Measurements from ENCODE around the gene HIPK1.
"Not testable (repeated sequence)": the region's sequence is repeated elsewhere in the genome, so short reads cannot be mapped to it uniquely, and the experiment has no call there.

The HIPK1 gene

DNA sequence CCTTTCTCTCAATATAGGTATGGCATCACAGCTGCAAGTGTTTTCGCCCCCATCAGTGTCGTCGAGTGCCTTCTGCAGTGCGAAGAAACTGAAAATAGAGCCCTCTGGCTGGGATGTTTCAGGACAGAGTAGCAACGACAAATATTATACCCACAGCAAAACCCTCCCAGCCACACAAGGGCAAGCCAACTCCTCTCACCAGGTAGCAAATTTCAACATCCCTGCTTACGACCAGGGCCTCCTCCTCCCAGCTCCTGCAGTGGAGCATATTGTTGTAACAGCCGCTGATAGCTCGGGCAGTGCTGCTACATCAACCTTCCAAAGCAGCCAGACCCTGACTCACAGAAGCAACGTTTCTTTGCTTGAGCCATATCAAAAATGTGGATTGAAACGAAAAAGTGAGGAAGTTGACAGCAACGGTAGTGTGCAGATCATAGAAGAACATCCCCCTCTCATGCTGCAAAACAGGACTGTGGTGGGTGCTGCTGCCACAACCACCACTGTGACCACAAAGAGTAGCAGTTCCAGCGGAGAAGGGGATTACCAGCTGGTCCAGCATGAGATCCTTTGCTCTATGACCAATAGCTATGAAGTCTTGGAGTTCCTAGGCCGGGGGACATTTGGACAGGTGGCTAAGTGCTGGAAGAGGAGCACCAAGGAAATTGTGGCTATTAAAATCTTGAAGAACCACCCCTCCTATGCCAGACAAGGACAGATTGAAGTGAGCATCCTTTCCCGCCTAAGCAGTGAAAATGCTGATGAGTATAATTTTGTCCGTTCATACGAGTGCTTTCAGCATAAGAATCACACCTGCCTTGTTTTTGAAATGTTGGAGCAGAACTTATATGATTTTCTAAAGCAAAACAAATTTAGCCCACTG lies 11.5 kb downstream of the HIPK1 start:
- in situ Hi-C loops (cut with HindIII; ENCODE audit: low pct_ligation_motif_present, low pct_unique_long_range_greater_than_20kb, low sequenced_read_pairs), result no loop called here

GRCh38 chr1:113941245-113941559 lies 12.1 kb downstream of the HIPK1 start:
- DNase-seq, result no peak
- in situ Hi-C loops (cut with HindIII; ENCODE audit: low pct_ligation_motif_present, low pct_unique_long_range_greater_than_20kb, low sequenced_read_pairs), result no loop called here

More for the DNA sequence above, 11.5 kb downstream of the HIPK1 start:
- DNase-seq, result no peak

- DNase-seq, result no peak
- in situ Hi-C loops (cut with HindIII; ENCODE audit: low pct_ligation_motif_present, low pct_unique_long_range_greater_than_20kb, low sequenced_read_pairs), result no loop called here
Measured at GRCh38 chr1:113942527-113942926, 13.4 kb downstream of the HIPK1 start.

GRCh38 chr1:113943028-113943811 lies 14.1 kb downstream of the HIPK1 start:
- in situ Hi-C loops (cut with HindIII; ENCODE audit: low pct_ligation_motif_present, low pct_unique_long_range_greater_than_20kb, low sequenced_read_pairs), result no loop called here
- no peak for DNase-seq

- DNase-seq, result no peak
- in situ Hi-C loops (cut with HindIII; ENCODE audit: low pct_ligation_motif_present, low pct_unique_long_range_greater_than_20kb, low sequenced_read_pairs), result no loop called here
Measured at GRCh38 chr1:113945329-113945728, 16.2 kb downstream of the HIPK1 start.

DNA sequence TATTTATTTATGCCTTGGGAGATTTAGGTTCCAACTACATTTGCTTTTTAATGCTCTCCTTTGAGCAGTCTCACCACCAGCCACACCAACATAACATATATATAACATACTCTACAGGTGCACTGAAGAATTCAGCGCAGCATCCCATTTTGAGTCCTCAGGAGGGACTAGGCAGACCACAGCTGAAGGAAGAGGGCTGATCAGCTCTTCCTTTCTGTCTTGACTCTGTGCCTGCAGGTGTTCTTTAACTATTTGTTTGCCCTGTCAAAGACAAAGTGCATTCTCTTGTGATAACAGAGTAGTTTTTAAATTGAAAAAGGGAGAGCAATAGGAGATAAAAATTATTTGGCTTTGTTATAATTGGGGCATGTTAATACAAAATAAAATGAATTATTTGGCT lies 17.0 kb downstream of the HIPK1 start:
- in situ Hi-C loops (cut with HindIII; ENCODE audit: low pct_ligation_motif_present, low pct_unique_long_range_greater_than_20kb, low sequenced_read_pairs), result no loop called here
- no peak for DNase-seq

GRCh38 chr1:113946678-113947387 lies 17.7 kb downstream of the HIPK1 start:
- in situ Hi-C loops (cut with HindIII; ENCODE audit: low pct_ligation_motif_present, low pct_unique_long_range_greater_than_20kb, low sequenced_read_pairs), result no loop called here

GRCh38 chr1:113947388-113948107 lies 18.4 kb downstream of the HIPK1 start:
- in situ Hi-C loops (cut with HindIII; ENCODE audit: low pct_ligation_motif_present, low pct_unique_long_range_greater_than_20kb, low sequenced_read_pairs), result no loop called here
- no peak for DNase-seq

More at GRCh38 chr1:113946678-113947387, 17.7 kb downstream of the HIPK1 start:
- DNase-seq, result no peak

- in situ Hi-C loops (cut with HindIII; ENCODE audit: low pct_ligation_motif_present, low pct_unique_long_range_greater_than_20kb, low sequenced_read_pairs), result not testable (repeated sequence)
Measured at GRCh38 chr1:113948151-113948550, 19.0 kb downstream of the HIPK1 start.

DNA sequence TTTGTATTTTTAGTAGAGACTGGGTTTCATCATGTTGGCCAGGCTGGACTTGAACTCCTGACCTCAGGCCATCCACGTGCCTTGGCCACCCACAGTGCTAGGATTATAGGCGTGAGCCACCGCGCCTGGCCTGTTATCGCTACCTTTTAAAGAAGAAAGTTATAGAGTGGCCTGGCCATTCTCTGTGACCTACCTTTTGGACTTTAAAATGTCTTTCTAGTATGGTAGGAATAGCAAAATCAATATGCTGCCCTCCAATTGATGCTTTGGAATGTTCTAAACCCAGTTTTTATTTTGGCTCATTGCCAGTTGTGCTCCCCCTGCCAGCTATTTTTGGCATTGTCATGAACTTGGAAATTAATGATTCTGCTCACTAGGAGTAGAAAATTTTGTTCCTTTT lies 19.9 kb downstream of the HIPK1 start:
- in situ Hi-C loops (cut with HindIII; ENCODE audit: low pct_ligation_motif_present, low pct_unique_long_range_greater_than_20kb, low sequenced_read_pairs), result no loop called here
- peak; percentile 7 for DNase-seq

More at GRCh38 chr1:113948151-113948550, 19.0 kb downstream of the HIPK1 start:
- DNase-seq, result not testable (repeated sequence)

- in situ Hi-C loops (cut with HindIII; ENCODE audit: low pct_ligation_motif_present, low pct_unique_long_range_greater_than_20kb, low sequenced_read_pairs), result no loop called here
- no peak for DNase-seq
Measured at GRCh38 chr1:113950908-113951307, 21.8 kb downstream of the HIPK1 start.

GRCh38 chr1:113951719-113952118 lies 22.6 kb downstream of the HIPK1 start:
- in situ Hi-C loops (cut with HindIII; ENCODE audit: low pct_ligation_motif_present, low pct_unique_long_range_greater_than_20kb, low sequenced_read_pairs), result no loop called here
- DNase-seq, result no peak

DNA sequence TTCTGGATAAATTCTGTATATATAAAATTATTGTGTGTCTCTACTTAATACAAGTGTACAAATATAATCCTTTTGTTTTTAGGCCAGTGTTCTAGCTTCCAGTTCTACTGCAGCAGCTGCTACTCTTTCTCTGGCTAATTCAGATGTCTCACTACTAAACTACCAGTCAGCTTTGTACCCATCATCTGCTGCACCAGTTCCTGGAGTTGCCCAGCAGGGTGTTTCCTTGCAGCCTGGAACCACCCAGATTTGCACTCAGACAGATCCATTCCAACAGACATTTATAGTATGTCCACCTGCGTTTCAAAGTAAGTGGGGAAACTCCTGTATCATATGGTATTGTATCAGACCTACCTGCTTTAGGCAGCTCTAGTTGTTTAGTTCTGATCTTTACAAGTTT lies 28.9 kb downstream of the HIPK1 start:
- in situ Hi-C loops (cut with HindIII; ENCODE audit: low pct_ligation_motif_present, low pct_unique_long_range_greater_than_20kb, low sequenced_read_pairs), result no loop called here
- DNase-seq, result no peak

DNA sequence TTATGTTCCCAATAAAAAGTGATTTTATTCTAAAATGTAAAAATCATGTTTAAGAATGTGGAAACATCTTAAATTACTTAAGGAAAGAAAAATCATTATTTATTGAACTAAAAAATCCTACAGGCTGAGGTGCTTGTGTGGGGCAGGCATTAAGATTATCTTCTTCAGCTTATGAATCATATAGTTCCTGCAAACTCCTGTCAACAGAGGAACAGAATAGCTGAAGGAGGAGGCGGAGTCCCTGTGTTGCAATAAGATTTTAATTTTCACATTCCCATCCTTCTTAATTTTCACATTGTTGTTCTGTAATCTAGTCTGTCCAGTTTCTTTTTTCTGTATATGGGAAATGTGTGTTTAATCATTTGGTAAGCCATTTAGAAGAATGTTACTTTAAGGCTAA lies 29.6 kb downstream of the HIPK1 start:
- DNase-seq, result no peak
- in situ Hi-C loops (cut with HindIII; ENCODE audit: low pct_ligation_motif_present, low pct_unique_long_range_greater_than_20kb, low sequenced_read_pairs), result no loop called here

DNA sequence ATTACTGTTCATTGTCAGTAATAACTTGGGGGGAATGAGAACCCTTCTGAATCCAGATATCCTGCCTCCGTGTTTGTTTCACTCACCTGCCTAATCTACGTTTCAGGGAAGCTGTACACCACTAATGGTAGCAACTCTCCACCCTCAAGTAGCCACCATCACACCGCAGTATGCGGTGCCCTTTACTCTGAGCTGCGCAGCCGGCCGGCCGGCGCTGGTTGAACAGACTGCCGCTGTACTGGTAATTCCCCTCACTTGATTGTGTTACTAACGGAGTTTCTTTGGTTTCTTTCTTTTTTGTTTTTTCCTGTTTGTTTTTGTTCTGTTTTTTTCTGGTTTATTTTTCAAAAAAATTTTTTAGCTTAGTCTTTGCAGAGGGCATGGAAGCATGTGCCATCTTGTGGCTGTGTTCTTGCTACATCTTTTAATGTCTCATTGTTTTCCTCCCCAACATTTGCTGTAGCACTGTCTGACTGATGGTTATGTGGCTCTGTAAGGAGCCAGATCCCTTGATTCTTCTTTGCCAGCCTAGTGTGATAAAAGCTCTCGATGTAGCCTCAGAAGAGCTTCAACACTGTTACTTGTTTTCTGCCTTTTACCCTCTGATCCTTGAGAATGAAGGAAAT lies 34.3 kb downstream of the HIPK1 start:
- DNase-seq, result no peak
- in situ Hi-C loops (cut with HindIII; ENCODE audit: low pct_ligation_motif_present, low pct_unique_long_range_greater_than_20kb, low sequenced_read_pairs), result no loop called here

DNA sequence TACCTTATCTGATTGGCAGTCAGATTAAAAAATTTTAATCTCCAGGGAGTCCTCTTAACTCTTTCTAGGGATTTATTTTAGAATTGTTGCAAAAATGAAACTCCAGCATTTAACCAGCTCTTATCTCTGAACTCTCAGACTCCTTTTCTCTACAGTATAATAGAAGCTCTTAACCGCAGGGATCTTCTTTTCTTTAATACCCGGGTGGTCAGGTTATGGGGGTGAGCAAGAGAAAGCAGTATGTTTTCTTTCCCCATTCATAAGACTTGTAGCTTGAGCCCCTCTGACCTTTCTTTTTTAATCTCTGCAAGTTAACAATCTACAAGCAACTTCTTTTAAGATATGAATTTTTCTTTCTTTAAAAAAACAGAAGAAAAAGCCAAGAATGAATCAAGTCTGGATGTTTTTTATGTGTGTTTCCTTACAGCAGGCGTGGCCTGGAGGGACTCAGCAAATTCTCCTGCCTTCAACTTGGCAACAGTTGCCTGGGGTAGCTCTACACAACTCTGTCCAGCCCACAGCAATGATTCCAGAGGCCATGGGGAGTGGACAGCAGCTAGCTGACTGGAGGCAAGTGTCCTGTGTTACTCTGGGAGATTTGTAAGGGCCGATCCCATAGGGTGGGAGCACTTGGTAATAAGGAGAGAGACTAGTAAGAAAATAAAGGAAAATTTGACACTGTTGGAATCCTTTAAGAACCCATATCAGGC lies 36.7 kb downstream of the HIPK1 start:
- in situ Hi-C loops (cut with HindIII; ENCODE audit: low pct_ligation_motif_present, low pct_unique_long_range_greater_than_20kb, low sequenced_read_pairs), result no loop called here
- no peak for DNase-seq

GRCh38 chr1:113972954-113973353 lies 43.8 kb downstream of the HIPK1 start:
- in situ Hi-C loops (cut with HindIII; ENCODE audit: low pct_ligation_motif_present, low pct_unique_long_range_greater_than_20kb, low sequenced_read_pairs), result no loop called here
- no peak for DNase-seq

Data from ACHN (cell line).